ENCODE results near the gene SAMSN1. TPM values are rescaled to one million over a fixed set of nuclear protein-coding genes. Genes with fewer than 3 reads are reported as not detected.

Gene SAMSN1
- total and polyA plus RNA-seq, 2 experiments from 2014 or later = 3.2 to 5.4 TPM

DNA sequence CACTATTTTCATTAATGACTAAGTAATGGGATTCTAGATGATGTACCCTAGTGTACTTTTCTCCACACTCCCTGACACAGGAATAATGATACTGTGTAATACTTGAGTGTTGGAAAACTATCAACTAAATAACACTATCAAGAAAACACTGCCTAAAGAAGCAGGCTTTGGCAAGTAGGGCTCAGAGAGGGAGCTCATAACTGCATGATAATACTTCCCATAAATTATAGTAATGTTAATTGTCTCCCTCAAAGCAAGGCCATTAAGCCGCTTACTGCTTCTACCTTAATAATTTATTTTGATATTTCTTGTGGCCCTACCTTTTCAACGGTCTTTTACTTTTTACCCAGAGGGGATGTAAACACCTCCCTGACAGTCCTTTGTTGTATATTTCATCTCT, 69.0 kb downstream of the SAMSN1 start:
- DNase-seq (ENCODE audit: low spot score) = no peak
- Histone ChIP-seq H3K4me3 (no peak overlapping the region), H3K4me1 (ENCODE audit: insufficient read depth) (no peaks in the 10 kb centered on the region), H3K9me2 (ENCODE audit: insufficient read depth) (no peaks in the 10 kb centered on the region), H3K27ac (ENCODE audit: low read depth) (no peak overlapping the region), H2AFZ (peak overlapping the region; percentile 11; the same call in 1 of the 2 replicates), H3K36me3 (ENCODE audit: insufficient read depth) (no peaks in the 10 kb centered on the region), H3K79me2 (replicated peaks; ENCODE audit: insufficient read depth) (no peaks in the 10 kb centered on the region), H3F3A (replicated peaks; ENCODE audit: low read depth) (no peaks in the 10 kb centered on the region), H3K4me2 (no peak overlapping the region), H4K20me1 (replicated peaks; ENCODE audit: insufficient read depth) (no peaks in the 10 kb centered on the region), H3K27me3 (ENCODE audit: insufficient read depth) (no peaks in the 10 kb centered on the region)
- H3K27ac Mint-ChIP-seq = no peak overlapping the region
- no peaks in the 10 kb centered on the region for H3K27me3 Mint-ChIP-seq (ENCODE audit: insufficient read depth, low read depth, poor library complexity)
- no peaks in the 10 kb centered on the region for H3K36me3 Mint-ChIP-seq (ENCODE audit: low read depth)
- H3K9me3 Mint-ChIP-seq = no peaks in the 10 kb centered on the region
- no peak overlapping the region for H3K4me3 Mint-ChIP-seq
- 0 out of 3 replicates have a peak, but pooled peaks cover 4% of the 10 kb centered on the region for H3K4me1 Mint-ChIP-seq
- TF ChIP-seq JUNB (IDR thresholded peaks at IDR 0.05; ENCODE audit: unreplicated experiment) (no peak), EZH2phosphoT487 (IDR thresholded peaks at IDR 0.05; ENCODE audit: unreplicated experiment) (no peak), NANOG (IDR thresholded peaks at IDR 0.05; ENCODE audit: borderline replicate concordance) (no peak), STAT1 (IDR thresholded peaks at IDR 0.05; ENCODE audit: unreplicated experiment) (no peak), ZNF462 (CRISPR knock-in tag; IDR thresholded peaks at IDR 0.05) (no peak), EZH2 (IDR thresholded peaks at IDR 0.05; ENCODE audit: low read depth, unreplicated experiment) (no peak), REST (IDR thresholded peaks at IDR 0.05; ENCODE audit: unreplicated experiment) (no peak), POLR2AphosphoS5 (IDR thresholded peaks at IDR 0.05; ENCODE audit: low read depth) (no peak)
- no peak for ATAC-seq
